Measurements from ENCODE around the gene GJB3.
A peak's percentile ranks its signal among the peaks of the same experiment; 100 is the strongest.
"Not testable (repeated sequence)": the region's sequence is repeated elsewhere in the genome, so short reads cannot be mapped to it uniquely, and the experiment has no call there.

GJB3 gene

GRCh38 chr1:34759503-34760357 lies 21.3 kb upstream of the GJB3 start, which contains the start of gene GJB4:
Gene GJB4 (plus strand): TSS chr1:34759740. CDS start chr1:34761255, 1,515 bp downstream.
- H3K4me3 ChIP-seq (ENCODE audit: low read depth, low read length) = no peak within 1 kb of the TSS

GRCh38 chr1:34761176-34761761 lies 19.7 kb upstream of the GJB3 start:
- no peak overlapping the region for H3K4me3 ChIP-seq (ENCODE audit: low read depth, low read length)

- H3K4me3 ChIP-seq (ENCODE audit: low read depth, low read length) = no peak overlapping the region
These were observed 19.2 kb upstream of the GJB3 start for GRCh38 chr1:34761776-34762307.

- H3K4me3 ChIP-seq (ENCODE audit: low read depth, low read length) = no peak overlapping the region
These were observed 18.4 kb upstream of the GJB3 start for GRCh38 chr1:34762474-34763141.

- H3K4me3 ChIP-seq (ENCODE audit: low read depth, low read length) = no peak overlapping the region
These were observed 17.8 kb upstream of the GJB3 start for GRCh38 chr1:34763142-34763781.

DNA sequence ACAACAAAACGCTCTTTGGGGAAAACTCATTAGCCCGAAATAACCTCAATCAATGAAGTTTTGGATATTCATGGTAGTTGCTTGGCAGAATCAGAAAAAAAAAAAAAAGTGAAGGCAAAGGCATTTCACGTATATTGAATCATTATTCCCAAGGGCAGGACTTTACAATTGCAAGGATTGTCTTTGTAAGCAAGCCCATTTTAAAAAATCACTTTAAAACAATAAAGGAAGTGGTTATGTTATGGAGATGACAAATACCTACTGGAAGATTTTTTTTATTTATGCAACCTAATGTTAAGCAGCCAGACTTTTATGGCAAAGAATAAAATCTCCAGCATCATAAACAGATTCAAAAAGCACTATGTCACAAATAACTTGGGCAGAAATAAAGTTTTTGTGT lies 12.2 kb upstream of the GJB3 start:
- H3K4me3 ChIP-seq (ENCODE audit: low read depth, low read length) = no peak overlapping the region

GRCh38 chr1:34770891-34771504 lies 10.0 kb upstream of the GJB3 start:
- H3K4me3 ChIP-seq (ENCODE audit: low read depth, low read length) = no peak overlapping the region

DNA sequence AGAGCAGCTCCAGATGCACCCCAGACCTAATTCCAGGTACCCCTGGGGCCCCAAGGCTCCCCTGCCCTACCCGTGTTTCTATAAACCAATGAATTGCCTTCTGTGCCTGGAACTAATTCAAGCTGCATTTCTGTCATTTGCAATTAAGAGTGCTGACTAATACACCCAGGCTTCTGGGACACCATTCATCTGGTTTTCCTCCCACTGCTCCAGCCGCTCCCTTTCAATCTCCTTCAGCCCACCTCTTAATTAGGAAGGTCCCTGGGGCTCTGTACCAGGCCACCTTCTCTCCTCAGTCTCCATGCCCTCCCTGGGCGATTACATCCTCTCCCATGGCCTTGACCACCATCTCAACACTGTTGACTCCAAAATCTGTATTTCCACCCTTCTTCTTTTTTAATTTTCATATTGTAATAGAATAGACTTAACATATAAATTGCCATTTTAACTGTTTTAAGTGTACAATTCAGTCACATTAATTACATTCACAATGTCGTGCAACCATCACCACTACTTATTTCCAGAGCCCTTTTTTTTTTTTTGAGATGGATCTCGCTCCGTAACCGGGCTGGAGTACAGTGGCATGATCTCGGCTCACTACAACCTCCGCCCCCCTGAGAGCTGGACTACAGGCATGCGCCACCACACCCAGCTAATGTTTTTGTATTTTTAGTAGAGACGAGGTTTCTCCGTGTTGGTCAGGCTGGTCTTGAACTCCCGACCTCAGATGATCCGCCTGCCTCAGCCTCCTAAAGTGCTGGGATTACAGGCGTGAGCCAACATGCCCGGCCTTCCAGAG lies 9.2 kb upstream of the GJB3 start:
- no peak overlapping the region for H3K4me3 ChIP-seq (ENCODE audit: low read depth, low read length)

- not testable (repeated sequence) for H3K4me3 ChIP-seq (ENCODE audit: low read depth, low read length)
These were observed 7.9 kb upstream of the GJB3 start for GRCh38 chr1:34773114-34773513.

- no peak overlapping the region for H3K4me3 ChIP-seq (ENCODE audit: low read depth, low read length)
These were observed 6.1 kb upstream of the GJB3 start for GRCh38 chr1:34774957-34775356.

- no peak overlapping the region for H3K4me3 ChIP-seq (ENCODE audit: low read depth, low read length)
These were observed 4.1 kb upstream of the GJB3 start for GRCh38 chr1:34776911-34777310.

- H3K4me3 ChIP-seq (ENCODE audit: low read depth, low read length) = no peak overlapping the region
These were observed 3.3 kb upstream of the GJB3 start for GRCh38 chr1:34777519-34778321.

DNA sequence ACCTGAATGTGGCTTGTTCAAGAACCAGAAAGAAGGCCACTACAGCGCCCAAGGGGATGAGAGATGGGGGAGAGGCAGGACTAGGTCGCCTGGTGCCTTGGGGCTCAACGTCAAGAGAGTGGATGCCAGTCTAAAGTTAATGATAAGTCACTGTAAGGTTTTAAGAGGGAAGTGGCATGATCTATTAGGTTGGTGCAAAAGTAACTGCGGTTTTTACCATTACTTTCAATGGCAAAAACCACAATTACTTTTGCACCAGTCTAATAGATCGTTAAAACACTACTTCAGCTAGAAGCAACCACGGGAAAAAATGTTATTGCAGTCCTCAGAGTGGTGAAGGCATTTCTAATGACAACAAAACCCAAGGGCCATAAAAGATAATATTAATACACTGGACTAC lies 2.6 kb upstream of the GJB3 start:
- no peak overlapping the region for H3K4me3 ChIP-seq (ENCODE audit: low read depth, low read length)

DNA sequence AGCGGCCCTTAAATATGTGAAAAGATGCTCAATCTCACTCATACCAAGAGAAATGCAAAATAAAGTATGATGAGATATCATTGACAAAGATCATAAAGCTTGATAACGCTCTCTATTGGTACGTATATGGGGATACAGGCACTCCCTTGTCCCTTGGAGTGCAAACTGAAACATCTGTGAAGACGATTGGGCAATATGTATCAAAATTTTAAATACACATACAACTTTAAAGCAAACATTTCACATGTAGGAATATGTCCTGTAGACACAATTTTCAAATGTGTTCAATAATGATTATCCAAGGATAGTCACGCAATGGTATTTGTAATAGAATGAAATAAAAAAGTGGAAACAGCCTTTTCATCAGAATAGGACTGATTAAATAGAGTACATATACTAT lies 2.0 kb upstream of the GJB3 start:
- H3K4me3 ChIP-seq (ENCODE audit: low read depth, low read length) = no peak overlapping the region

GRCh38 chr1:34779526-34779925 lies 1.5 kb upstream of the GJB3 start:
- no peak overlapping the region for H3K4me3 ChIP-seq (ENCODE audit: low read depth, low read length)

GRCh38 chr1:34779962-34780361 lies 1.1 kb upstream of the GJB3 start:
- H3K4me3 ChIP-seq (ENCODE audit: low read depth, low read length) = no peak overlapping the region

GRCh38 chr1:34780528-34780927 lies 486 bp upstream of the GJB3 start:
- H3K4me3 ChIP-seq (ENCODE audit: low read depth, low read length) = no peak overlapping the region

GRCh38 chr1:34781844-34782391 lies 904 bp downstream of the GJB3 start:
- peak overlapping the region; percentile 63 for H3K4me3 ChIP-seq (ENCODE audit: low read depth, low read length)

- no peak overlapping the region for H3K4me3 ChIP-seq (ENCODE audit: low read depth, low read length)
These were observed 3.8 kb downstream of the GJB3 start for GRCh38 chr1:34784751-34785221.

All from iPS-11a (cell line).